ENCODE data around the gene BSDC1. TPM values are rescaled to one million over a fixed set of nuclear protein-coding genes. Genes with fewer than 3 reads are reported as not detected.
"Not testable (repeated sequence)": the region's sequence is repeated elsewhere in the genome, so short reads cannot be mapped to it uniquely, and the experiment has no call there.

BSDC1 gene, protein sequence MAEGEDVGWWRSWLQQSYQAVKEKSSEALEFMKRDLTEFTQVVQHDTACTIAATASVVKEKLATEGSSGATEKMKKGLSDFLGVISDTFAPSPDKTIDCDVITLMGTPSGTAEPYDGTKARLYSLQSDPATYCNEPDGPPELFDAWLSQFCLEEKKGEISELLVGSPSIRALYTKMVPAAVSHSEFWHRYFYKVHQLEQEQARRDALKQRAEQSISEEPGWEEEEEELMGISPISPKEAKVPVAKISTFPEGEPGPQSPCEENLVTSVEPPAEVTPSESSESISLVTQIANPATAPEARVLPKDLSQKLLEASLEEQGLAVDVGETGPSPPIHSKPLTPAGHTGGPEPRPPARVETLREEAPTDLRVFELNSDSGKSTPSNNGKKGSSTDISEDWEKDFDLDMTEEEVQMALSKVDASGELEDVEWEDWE
- total RNA-seq (10 to 100 TPM; 35.9 to 56.9 (median 47.0) TPM), polyA plus RNA-seq (10 to 100 TPM; 36.3 to 40.5 TPM)

DNA sequence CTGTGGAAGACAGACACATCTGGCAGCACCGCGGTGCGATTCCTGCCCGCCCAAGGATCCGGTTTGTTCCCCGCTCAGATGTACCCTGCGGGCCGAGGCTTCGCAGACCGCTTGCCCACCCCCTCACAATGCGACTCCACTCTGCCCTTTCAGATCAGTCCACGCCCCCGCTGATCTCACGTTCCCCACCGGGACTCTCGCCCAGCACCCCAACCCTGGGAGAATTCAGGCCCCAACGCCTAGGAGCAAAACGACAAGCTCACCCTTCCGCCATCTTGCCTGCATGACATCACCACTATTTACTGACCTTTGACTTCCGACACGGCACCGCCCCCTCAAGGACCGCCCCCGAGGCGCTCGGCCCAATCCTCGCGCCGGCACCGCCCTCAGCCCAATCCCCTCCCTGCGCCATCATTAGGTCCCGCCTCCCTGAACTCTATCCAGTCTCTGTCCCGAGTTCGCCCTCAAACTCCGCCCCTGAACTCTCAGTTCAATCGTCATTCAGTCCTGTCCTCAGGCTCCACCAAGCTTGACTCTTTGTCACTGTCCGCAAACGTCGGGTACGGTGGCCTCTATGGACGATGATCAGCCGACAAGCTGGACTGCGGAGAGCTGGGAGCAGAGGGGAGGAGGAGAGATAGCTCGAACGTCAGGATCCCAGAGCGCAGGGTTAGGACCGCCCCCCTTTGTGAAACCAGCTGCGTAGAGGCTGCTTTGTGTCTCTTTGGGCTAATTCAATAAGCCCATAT lies at the start of gene BSDC1:
Gene BSDC1 (minus strand): TSS at position 301 of the 749 bp plus-strand sequence. CDS start 27 bp downstream, at position 274.
- intact Hi-C loops (cut with DNase I) = no loop called here
- DNase-seq (peak; percentile 96 to 99 (median 99)), FAIRE-seq (peak; percentile 98), ATAC-seq (peak; percentile 96 to 99 (median 96))
- Histone ChIP-seq H3K9me3 (no peaks in the 10 kb centered on the region), H3K27ac (peak within 1 kb of the TSS; percentile 77 to 94 (median 86)), H3K4me1 (peaks cover 9 to 18% (median 15%) of the 10 kb centered on the region in 3 donors), H3K4me3 (peak within 1 kb of the TSS; percentile 58 to 91 (median 79)), H3K36me3 (peaks cover 0 to 2% (median under 1%) of the 10 kb centered on the region in 3 donors), H3K27me3 (no peaks in the 10 kb centered on the region)
- TF ChIP-seq, protein P1, sequence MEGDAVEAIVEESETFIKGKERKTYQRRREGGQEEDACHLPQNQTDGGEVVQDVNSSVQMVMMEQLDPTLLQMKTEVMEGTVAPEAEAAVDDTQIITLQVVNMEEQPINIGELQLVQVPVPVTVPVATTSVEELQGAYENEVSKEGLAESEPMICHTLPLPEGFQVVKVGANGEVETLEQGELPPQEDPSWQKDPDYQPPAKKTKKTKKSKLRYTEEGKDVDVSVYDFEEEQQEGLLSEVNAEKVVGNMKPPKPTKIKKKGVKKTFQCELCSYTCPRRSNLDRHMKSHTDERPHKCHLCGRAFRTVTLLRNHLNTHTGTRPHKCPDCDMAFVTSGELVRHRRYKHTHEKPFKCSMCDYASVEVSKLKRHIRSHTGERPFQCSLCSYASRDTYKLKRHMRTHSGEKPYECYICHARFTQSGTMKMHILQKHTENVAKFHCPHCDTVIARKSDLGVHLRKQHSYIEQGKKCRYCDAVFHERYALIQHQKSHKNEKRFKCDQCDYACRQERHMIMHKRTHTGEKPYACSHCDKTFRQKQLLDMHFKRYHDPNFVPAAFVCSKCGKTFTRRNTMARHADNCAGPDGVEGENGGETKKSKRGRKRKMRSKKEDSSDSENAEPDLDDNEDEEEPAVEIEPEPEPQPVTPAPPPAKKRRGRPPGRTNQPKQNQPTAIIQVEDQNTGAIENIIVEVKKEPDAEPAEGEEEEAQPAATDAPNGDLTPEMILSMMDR (IDR thresholded peaks at IDR 0.05) = no peak
- WGBS, 2 donors = 0 to 1% methylated on average over 48 of the region's 48 CpGs

DNA sequence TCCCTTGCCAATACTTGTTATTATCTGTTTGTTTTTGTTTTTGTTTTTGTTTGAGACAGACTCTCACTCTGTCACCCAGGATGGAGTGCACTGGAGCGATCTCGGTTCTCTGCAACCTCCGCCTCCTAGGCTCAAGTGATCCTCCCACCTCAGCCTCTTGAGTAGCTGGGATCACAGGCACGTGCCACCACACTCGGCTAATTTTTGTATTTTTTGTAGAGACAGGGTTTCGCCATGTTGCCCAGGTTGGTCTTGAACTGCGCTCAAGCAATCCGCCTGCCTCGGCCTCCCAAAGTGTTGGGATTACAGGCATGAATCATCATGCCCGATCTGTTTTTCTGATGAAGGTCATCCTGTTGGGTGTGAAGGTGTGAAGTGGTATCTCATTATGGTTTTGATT lies 47.2 kb upstream of the BSDC1 start:
- FAIRE-seq; H3K4me3 ChIP-seq; H3K36me3 ChIP-seq; H3K27ac ChIP-seq; ATAC-seq; H3K4me1 ChIP-seq; H3K27me3 ChIP-seq; DNase-seq; H3K9me3 ChIP-seq; intact Hi-C loops (cut with DNase I): not testable (repeated sequence)
- WGBS, 2 donors = 87 to 91% methylated on average over 10 of the region's 10 CpGs

DNA sequence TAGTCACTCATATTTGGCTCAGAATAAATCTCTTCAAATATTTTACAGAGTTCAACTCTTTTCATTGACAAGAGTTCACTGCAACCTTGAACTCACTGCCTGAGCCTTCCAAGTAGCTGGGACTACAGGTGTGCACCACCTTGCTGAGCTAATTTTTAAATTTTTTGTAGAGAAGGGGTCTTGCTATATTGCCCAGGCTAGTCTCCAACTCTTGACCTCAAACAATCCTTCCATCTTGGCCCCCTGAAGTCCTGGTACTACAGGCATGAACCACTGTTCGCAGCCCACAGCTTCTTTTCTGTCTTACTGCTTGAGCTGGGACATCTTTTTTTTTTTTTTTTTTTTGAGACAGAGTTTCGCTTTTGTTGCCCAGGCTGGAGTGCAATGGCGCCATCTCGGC lies 44.5 kb upstream of the BSDC1 start:
- H3K9me3 ChIP-seq; FAIRE-seq; intact Hi-C loops (cut with DNase I); DNase-seq; H3K27ac ChIP-seq; ATAC-seq; H3K4me3 ChIP-seq; H3K4me1 ChIP-seq; H3K36me3 ChIP-seq; H3K27me3 ChIP-seq: not testable (repeated sequence)
- WGBS, 2 donors = 78 to 94% methylated on average over 4 of the region's 4 CpGs

DNA sequence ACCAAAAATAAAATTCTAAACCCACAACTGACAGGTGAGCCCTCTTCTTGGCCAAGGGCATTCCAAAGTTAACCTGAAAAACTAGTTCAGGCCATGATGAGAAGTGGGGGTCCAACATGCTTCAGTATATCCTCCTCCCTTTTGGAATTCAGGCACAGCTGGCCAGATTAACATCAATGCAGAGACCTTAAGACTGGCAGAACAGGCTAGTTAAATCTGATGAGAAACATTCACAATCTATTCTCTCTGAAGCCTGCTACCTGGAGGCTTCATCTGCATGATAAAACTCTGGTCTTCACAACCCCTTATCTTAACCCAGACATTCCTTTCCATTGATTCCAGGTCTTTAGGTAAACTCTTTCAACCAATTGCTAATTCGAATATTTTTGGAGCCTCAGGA lies 43.9 kb upstream of the BSDC1 start:
- 18 to 22% methylated on average over 1 of the region's 1 CpG for WGBS, 2 donors
- no peak for DNase-seq
- H3K4me3 ChIP-seq = no peak overlapping the region
- ATAC-seq = no peak
- no peak overlapping the region for H3K27ac ChIP-seq
- H3K4me1 ChIP-seq = no peaks in the 10 kb centered on the region
- no peaks in the 10 kb centered on the region for H3K27me3 ChIP-seq
- no peaks in the 10 kb centered on the region for H3K9me3 ChIP-seq
- no peaks in the 10 kb centered on the region for H3K36me3 ChIP-seq
- FAIRE-seq = no peak
- intact Hi-C loops (cut with DNase I) = no loop called here
- TF ChIP-seq, protein P1 (IDR thresholded peaks at IDR 0.05) = no peak

DNA sequence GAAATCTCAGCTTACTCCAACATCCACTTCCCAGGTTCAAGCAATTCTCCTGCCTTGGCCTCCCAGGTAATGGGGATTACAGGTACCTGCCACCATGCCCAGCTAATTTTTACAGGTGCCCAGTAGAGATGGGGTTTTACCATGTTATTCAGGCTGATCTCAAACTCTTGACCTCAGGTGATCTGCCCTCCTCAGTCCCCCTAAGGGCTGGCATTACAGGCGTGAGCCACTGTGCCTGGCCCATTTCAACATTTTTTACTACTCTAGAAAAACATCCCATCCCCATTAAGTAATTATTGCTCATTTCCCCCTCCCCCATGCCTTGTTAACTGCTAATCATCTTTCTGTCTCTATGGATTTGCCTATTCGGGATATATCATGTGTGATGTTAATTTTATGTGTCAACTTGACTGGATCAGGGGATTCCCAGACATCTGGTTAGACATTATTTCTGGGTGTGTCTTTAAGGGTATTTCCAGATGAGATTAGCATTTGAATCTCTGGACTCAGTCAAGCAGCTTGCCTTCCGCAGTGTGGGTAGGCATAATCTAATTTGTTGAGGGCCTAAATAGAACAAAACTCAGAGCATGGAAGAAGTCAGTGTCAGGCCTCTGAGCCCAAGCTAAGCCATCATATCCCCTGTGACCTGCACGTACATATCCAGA lies 37.6 kb upstream of the BSDC1 start:
- DNase-seq (no peak), FAIRE-seq (no peak), ATAC-seq (peak in 1 of 4 donors; percentile 25)
- TF ChIP-seq, protein P1 (IDR thresholded peaks at IDR 0.05) = no peak
- WGBS, 2 donors = 70 to 75% methylated on average over 4 of the region's 4 CpGs
- H3K27me3 ChIP-seq = no peaks in the 10 kb centered on the region
- no peaks in the 10 kb centered on the region for H3K9me3 ChIP-seq
- H3K4me1 ChIP-seq = no peaks in the 10 kb centered on the region
- no peaks in the 10 kb centered on the region for H3K36me3 ChIP-seq
- H3K4me3 ChIP-seq = no peak overlapping the region
- H3K27ac ChIP-seq = no peak overlapping the region
- intact Hi-C loops (cut with DNase I) = no loop called here

Measured in pancreas (tissue), 10 donors.